ENCODE results near the gene TAP1.

TAP1 gene

DNA sequence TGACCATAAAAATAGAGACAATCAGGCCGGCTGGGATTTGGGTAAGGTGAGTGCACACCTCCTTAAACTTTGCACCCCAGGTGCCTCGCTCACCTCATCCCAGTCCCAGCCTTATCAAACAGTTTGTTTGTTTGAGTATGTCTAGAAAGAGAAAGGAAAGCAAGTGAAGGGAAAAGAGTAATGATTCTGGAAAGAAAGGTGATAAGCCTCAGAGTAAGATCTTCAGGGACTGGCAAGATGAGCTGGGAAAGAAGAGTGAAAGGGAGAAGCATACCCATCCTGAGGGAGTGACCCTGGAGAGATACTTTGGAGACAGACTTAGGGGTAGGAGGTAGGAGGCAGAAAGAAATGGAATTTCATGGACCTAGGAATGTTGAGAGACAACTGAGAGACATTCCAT, 16.6 kb downstream of the TAP1 start:
- ChIA-PET CTCF (interaction anchor here (1.8 to 6.7 kb wide), 6 partner anchors 13 to 406 kb away, joined by 5 to 355 read pairs (median 60); partner anchors contain the start of genes PSMB9 and TAP1), POLR2A (interaction anchor here (3.5 kb wide), 1 partner anchor 135 kb away, joined by 83 read pairs; no protein-coding TSS in a partner anchor)
- Histone ChIP-seq H3K36me3 (ENCODE audit: control insufficient read depth in 2 of 2, insufficient read depth in 1 of 2, low read length in 2 of 2) (peaks cover 0 to 26% of the 10 kb centered on the region in 2 experiments; a peak in 1 of 3 replicates), H3K27ac (ENCODE audit: extremely low read depth, low read depth, low read length) (no peak overlapping the region), H3K4me3 (ENCODE audit: low read depth, low read length) (no peak overlapping the region), H3K4me1 (ENCODE audit: control insufficient read depth, insufficient read depth, low read length) (0 out of 2 replicates have a peak, but pooled peaks cover 3% of the 10 kb centered on the region), H3K9me3 (ENCODE audit: control insufficient read depth, insufficient read depth, low read depth, low read length) (no peaks in the 10 kb centered on the region)
- TF ChIP-seq ZBTB1 (tag by site-specific recombination; IDR thresholded peaks at IDR 0.05), result no peak
- TF ChIP-seq PRDM1 (tag by site-specific recombination; IDR thresholded peaks at IDR 0.05), result peak; percentile 90

DNA sequence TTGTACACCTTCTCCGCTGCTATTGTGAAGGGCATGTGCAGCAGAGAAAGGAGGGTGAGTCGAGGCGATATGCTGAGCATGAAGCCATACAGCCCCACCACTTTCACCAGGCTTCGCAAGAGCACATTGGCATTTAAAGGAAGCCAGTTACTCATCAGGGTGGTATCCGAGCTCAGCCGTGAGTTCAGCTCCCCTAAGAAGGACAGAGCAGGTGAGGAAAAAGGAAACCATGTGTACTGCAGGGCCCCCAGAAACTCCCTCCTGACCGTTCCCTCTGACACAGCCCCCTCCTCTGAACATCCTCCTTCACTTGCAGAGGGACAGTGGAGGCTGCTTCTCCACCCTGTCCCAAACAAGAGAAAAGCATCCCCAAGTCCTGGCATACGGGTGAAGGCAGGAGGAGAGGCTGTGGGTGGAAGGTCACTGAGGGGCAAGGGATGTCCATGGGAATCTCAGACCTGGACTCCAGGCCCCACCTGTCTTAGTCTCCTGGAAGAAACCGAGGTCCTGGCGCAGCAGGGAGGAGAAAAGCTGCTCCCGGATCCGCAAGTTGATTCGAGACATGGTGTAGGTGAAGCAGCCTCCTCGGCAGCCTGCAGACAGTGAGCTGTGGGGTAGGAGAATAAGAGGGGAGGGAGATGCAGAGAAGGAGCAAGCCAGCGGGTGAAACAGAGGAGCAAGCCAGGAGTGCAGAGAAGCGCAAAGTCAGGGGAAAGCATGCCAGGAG, 18.2 kb downstream of the TAP1 start:
- ChIA-PET POLR2A (interaction anchor here (1.2 kb wide), 1 partner anchor 137 kb away, joined by 5 read pairs; no protein-coding TSS in a partner anchor), CTCF (interaction anchor here (0.7 to 2.9 kb wide), 2 partner anchors 33 to 567 kb away, joined by 4 to 16 read pairs; no protein-coding TSS in a partner anchor)
- no peak overlapping the region for H3K4me3 ChIP-seq (ENCODE audit: low read depth, low read length)
- no peak overlapping the region for H3K27ac ChIP-seq (ENCODE audit: extremely low read depth, low read depth, low read length)
- no peaks in the 10 kb centered on the region for H3K9me3 ChIP-seq (ENCODE audit: control insufficient read depth, insufficient read depth, low read depth, low read length)
- H3K36me3 ChIP-seq (ENCODE audit: control insufficient read depth in 2 of 2, insufficient read depth in 1 of 2, low read length in 2 of 2), result peaks cover 3 to 41% of the 10 kb centered on the region in 2 experiments; a peak in 2 of 3 replicates
- H3K4me1 ChIP-seq (ENCODE audit: control insufficient read depth, insufficient read depth, low read length), result 0 out of 2 replicates have a peak, but pooled peaks cover 3% of the 10 kb centered on the region
- TF ChIP-seq, protein P1, sequence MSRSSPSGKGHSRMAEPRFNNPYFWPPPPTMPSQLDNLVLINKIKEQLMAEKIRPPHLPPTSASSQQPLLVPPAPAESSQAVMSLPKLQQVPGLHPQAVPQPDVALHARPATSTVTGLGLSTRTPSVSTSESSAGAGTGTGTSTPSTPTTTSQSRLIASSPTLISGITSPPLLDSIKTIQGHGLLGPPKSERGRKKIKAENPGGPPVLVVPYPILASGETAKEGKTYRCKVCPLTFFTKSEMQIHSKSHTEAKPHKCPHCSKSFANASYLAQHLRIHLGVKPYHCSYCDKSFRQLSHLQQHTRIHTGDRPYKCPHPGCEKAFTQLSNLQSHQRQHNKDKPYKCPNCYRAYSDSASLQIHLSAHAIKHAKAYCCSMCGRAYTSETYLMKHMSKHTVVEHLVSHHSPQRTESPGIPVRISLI (tag by site-specific recombination; IDR thresholded peaks at IDR 0.05), result no peak
- no peak for TF ChIP-seq INSM2 (tag by site-specific recombination; IDR thresholded peaks at IDR 0.05)
- no peak for TF ChIP-seq ZNF10 (tag by site-specific recombination; IDR thresholded peaks at IDR 0.05)
- no peak for TF ChIP-seq ZNF302 (tag by site-specific recombination; IDR thresholded peaks at IDR 0.05; ENCODE audit: low read depth)
- TF ChIP-seq, protein P2, sequence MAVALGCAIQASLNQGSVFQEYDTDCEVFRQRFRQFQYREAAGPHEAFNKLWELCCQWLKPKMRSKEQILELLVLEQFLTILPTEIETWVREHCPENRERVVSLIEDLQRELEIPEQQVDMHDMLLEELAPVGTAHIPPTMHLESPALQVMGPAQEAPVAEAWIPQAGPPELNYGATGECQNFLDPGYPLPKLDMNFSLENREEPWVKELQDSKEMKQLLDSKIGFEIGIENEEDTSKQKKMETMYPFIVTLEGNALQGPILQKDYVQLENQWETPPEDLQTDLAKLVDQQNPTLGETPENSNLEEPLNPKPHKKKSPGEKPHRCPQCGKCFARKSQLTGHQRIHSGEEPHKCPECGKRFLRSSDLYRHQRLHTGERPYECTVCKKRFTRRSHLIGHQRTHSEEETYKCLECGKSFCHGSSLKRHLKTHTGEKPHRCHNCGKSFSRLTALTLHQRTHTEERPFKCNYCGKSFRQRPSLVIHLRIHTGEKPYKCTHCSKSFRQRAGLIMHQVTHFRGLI (tag by site-specific recombination; IDR thresholded peaks at IDR 0.05), result no peak
- TF ChIP-seq, protein P3, sequence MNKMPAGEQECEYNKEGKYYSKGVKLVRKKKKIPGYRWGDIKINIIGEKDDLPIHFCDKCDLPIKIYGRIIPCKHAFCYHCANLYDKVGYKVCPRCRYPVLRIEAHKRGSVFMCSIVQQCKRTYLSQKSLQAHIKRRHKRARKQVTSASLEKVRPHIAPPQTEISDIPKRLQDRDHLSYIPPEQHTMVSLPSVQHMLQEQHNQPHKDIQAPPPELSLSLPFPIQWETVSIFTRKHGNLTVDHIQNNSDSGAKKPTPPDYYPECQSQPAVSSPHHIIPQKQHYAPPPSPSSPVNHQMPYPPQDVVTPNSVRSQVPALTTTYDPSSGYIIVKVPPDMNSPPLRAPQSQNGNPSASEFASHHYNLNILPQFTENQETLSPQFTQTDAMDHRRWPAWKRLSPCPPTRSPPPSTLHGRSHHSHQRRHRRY (tag by site-specific recombination; IDR thresholded peaks at IDR 0.05), result no peak
- TF ChIP-seq, protein P4, sequence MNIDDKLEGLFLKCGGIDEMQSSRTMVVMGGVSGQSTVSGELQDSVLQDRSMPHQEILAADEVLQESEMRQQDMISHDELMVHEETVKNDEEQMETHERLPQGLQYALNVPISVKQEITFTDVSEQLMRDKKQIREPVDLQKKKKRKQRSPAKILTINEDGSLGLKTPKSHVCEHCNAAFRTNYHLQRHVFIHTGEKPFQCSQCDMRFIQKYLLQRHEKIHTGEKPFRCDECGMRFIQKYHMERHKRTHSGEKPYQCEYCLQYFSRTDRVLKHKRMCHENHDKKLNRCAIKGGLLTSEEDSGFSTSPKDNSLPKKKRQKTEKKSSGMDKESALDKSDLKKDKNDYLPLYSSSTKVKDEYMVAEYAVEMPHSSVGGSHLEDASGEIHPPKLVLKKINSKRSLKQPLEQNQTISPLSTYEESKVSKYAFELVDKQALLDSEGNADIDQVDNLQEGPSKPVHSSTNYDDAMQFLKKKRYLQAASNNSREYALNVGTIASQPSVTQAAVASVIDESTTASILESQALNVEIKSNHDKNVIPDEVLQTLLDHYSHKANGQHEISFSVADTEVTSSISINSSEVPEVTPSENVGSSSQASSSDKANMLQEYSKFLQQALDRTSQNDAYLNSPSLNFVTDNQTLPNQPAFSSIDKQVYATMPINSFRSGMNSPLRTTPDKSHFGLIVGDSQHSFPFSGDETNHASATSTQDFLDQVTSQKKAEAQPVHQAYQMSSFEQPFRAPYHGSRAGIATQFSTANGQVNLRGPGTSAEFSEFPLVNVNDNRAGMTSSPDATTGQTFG (tag by site-specific recombination; IDR thresholded peaks at IDR 0.05; ENCODE audit: borderline replicate concordance), result no peak
- TF ChIP-seq SALL2 (tag by site-specific recombination; IDR thresholded peaks at IDR 0.05; ENCODE audit: borderline replicate concordance), result no peak
- TF ChIP-seq ZNF311 (tag by site-specific recombination; IDR thresholded peaks at IDR 0.05; ENCODE audit: borderline replicate concordance), result no peak
- no peak for TF ChIP-seq ZNF175 (tag by site-specific recombination; IDR thresholded peaks at IDR 0.05)
- no peak for TF ChIP-seq ZNF580 (tag by site-specific recombination; IDR thresholded peaks at IDR 0.05)
- TF ChIP-seq, protein P5, sequence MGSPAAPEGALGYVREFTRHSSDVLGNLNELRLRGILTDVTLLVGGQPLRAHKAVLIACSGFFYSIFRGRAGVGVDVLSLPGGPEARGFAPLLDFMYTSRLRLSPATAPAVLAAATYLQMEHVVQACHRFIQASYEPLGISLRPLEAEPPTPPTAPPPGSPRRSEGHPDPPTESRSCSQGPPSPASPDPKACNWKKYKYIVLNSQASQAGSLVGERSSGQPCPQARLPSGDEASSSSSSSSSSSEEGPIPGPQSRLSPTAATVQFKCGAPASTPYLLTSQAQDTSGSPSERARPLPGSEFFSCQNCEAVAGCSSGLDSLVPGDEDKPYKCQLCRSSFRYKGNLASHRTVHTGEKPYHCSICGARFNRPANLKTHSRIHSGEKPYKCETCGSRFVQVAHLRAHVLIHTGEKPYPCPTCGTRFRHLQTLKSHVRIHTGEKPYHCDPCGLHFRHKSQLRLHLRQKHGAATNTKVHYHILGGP (tag by site-specific recombination; IDR thresholded peaks at IDR 0.05), result no peak
